ENCODE data around the gene KMT2C. TPM values are rescaled to one million over a fixed set of nuclear protein-coding genes. Genes with fewer than 3 reads are reported as not detected.

The KMT2C gene
- total RNA-seq, 2 donors from 2014 or later = 78.4 to 81.1 TPM

DNA sequence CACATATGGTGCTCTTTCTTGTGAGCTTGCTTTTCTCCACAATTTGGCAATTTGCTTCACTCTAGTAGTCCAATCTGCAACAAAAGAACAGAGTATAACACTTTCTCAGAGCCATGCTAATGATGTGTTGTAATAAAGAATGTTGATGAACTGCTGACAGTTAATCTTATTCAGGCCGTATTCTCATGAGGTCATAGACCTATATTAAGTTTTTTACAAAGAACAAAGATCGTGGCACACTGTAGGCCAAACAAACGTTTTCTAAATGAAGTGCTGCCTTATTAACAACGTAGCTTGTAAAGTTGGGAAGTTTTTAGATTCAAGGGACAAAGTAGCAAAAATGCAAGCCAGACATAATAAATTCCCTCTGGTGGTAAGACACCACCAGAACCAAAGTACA, 250.2 kb downstream of the KMT2C start:
- intact Hi-C loops (cut with DNase I, micrococcal nuclease) = no loop called here
- no peak for DNase-seq
- no peak for ATAC-seq

DNA sequence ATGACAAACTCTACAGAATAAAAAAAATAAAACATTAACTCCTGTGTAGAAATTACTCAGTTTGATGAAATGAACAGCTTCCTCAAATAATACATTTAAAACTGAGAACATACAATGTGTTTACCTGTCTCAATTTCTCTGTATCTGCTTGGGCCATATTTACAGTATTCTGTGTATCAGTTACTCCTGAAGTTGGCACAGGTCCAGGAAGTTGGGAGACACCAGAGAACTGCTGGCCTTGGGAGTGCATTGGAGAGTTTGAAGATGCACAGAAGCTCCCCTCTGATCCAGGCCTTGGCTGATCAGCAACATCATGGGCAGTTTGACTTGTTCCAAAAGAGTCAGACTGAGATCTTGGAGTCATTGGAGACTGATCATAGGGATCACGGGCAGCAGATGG, 255.2 kb downstream of the KMT2C start:
- DNase-seq = no peak

DNA sequence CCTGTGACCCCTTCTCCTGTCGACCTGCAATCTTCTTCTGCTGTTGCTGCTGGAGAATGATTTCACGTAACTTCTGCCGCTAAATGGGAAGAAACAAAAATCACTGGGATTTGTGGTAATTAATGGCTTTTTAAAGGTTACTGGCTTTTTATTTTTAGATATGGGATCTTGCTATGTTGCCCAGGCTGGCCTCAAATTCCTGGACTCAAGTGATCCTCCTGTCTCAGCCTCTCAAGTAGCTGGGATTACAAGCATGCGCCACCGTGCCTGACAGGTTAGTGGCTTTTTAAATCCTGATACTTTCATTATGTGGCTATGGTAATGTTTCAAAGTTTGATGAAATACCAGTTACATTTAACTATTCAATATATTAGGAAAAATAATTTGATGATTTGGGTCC, 255.8 kb downstream of the KMT2C start:
- no peak for DNase-seq
- ATAC-seq = no peak
- intact Hi-C loops (cut with DNase I, micrococcal nuclease) = no loop called here

More for the DNA sequence above, 255.2 kb downstream of the KMT2C start:
- ATAC-seq = no peak
- intact Hi-C loops (cut with DNase I, micrococcal nuclease) = no loop called here

DNA sequence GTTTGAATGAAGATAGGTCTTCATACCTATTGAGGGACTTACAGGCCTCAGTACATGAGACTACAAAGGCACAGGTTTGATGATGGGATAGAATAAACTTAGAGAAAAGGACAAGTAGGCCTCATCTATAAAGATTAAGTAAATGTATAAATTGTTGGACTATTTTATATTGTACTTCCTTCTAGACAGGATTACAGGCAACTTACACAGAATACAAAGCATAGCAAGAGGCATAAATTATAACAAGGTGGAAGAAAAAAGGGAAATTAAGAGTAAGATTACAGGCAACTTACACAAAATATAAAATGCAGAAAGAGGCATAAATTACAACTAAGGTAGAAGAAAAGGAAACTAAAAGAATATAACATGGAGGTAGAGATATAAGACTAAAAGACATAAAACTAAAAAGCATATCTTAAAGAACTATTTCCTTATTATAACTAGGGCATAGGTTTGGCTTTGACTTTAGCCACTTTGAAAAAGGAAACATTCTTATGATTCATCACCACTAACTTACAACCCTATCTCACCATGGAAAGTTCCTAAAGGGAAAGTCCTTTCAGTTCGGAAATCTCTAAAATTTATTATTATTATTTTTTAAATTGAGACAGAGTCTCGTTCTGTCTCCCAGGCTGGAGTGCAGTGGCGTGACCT, 257.3 kb downstream of the KMT2C start:
- DNase-seq = no peak
- peak; percentile 90 for ATAC-seq
- intact Hi-C loops (cut with DNase I, micrococcal nuclease) = no loop called here

DNA sequence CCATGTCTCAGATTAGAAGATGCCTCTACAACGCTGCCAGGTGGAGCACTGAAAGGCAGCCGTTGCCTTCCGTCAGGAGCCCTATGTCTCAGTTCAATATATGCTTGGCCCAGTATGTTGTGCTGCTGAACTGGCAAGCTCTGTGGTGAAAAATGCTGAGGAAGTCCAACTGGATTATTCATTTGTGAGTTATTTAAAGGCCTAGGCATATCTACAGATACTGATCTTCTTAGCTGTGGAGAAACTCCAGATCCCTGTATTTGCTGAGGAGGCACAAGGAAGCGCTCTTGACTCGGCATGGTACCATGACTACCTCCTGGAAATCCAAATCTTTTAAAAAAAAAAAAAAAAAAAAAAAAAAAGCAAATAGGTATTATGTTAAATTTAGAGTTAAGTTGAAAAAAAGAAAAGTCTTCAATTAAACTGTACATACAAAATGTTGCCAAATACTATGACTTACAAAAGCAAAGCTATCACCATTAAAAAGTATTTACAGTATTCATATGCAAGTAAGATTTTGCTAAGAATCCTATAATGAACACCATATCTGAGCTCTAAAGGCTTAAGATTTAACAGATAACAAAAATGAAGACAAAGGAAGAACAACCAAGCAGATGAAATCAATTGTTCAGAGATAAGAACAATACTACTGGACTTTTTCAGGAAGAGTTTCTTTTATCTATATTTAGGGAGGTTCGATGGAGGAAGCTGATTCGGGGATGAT, 258.0 kb downstream of the KMT2C start:
- intact Hi-C loops (cut with DNase I, micrococcal nuclease) = no loop called here
- ATAC-seq (no peak), DNase-seq (no peak)

DNA sequence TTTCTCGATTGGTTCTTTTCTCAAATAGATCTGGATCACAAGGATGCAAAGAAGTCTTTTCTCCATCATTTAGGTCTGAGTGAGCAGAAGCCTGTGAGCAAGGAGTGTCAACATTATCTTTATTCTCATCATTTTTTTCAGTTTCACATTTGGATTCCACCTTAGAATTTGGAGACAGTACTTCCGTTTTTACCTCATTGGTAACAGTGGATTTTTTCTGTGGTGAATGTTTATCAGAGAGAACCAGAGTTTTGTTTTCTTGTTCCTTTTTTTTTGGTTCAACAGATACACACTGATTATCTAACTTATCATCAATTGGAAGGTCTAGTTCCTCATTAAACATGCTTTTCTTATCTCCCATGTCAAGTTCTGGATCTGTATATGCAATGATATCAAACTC, 259.0 kb downstream of the KMT2C start:
- DNase-seq (no peak), ATAC-seq (no peak)
- intact Hi-C loops (cut with DNase I, micrococcal nuclease) = no loop called here

DNA sequence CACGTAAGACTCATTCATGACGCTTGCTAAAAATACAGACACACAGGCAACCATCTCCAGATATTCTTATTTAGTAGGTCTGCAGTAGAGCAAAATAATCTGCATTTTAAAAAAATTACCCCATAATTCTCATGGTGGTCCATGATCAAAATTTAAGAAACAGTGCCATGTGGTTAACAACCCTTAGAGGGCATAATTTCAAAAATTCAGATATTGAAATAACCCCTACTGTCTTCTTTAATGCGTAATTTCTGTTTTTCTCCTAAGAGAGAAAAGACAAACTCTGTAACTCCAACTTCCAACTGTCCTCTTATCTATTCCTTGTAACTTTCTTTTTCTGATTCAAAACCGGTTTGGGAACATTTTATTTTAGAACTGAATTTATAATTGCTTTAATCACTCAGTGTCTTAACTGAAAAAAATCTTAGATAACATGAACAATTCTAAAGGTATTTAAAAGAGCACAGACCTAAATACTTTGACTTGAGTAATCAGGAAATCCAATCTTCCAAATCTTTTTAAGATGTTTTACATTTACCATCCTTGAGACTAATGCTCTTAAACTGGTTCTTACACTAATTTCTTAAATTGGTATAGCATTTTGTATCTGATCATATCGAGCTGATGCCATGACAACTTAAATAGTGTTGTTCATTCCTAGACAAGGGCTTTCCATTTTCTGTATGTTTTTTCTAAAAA, 262.3 kb downstream of the KMT2C start:
- DNase-seq = no peak
- no peak for ATAC-seq
- intact Hi-C loops (cut with DNase I, micrococcal nuclease) = no loop called here

DNA sequence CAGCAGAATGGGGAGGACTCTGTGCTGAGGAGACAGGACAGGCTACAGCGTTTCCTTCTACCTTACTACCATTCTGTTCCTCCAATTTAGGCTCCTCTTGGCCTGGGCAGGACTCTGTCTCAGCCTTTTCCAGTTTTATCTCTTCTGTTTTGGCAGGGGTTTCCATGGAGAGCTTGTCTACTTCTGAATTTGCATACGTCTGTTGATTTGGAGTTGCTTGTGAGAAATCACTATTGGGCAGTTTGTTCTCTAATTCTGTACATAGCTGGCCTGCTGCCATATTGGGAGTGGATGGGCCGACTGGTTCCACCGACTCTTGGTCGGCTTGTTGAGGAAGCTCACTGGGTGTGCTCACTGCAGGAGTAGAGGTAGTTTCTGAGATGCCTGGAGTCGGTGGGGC, 273.5 kb downstream of the KMT2C start:
- DNase-seq (no peak), ATAC-seq (no peak)
- intact Hi-C loops (cut with DNase I, micrococcal nuclease) = no loop called here

DNA sequence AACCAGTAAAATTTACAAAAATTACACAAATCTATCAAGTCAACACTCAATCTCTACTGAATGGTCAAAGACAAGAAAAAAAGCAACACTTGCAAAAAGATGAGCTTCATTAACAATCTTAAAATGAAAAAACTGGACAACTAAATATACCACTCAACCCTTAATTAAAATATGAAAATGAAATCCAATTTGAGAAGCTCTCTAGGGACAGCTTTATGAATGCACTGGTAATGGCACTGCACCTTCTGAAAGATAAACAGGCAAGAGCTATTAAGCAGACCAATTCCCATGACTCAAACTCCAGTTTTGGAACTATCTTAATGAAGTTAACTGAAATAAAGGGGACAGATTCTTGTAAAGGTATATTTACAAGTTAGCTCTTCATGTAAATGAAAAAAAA, 274.6 kb downstream of the KMT2C start:
- DNase-seq (no peak), ATAC-seq (no peak)
- intact Hi-C loops (cut with DNase I, micrococcal nuclease) = no loop called here

DNA sequence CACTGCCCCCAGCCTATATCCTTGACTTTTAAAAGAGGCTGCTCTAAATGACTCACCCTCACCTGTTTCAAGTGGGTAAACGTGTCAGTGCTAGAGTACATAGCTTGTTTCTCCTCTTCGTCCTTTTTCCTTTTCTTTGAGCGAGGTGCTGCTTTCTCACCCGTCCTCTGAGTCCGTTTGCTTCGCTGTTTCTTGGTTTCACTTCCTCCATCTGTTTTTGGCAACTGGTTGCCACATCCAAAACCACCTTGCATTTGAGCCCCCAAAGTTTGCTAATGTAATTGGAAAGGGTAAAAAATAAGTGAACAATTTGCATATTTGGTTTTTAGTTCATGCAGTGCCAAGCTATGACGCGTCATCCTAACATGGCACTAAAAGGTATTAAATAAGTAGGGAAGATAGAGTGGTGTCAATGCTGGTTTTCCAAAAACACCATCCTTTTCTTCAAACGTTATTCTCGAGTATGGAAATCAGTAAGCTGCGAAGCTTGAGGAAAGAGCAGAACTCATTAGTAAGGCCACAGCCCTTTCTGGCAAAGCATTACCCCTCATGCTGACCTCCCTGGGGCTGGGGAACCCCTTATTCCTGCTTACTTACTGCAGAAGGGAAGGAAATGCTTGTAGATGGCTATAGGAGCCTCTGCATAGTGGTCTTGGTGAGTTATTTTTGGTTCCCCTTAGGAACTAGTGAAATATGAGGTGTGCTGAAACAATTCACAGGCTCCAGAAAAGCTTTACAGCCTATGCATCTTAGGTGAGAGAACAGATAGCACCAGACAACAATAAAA, 276.8 kb downstream of the KMT2C start:
- ATAC-seq (no peak), DNase-seq (no peak)
- intact Hi-C loops (cut with DNase I, micrococcal nuclease) = no loop called here

DNA sequence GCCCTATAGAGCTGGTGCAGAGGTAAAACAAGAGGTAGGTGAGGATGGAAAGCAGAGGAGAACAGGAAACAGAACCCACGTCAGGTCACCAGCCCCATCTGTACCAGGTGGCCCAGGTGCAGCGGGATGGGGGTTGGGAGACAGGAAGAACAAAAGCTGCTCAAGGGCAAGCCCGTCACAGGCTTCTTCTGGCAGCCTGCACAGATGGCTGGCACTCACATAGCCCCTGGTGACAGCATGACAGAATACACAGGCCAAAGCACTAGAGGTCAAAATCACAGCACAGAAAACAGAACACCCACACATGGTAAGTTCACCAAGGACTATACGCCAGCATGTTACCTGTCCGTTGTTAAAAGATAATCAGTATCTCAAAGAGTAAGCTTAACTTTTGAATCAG, 283.5 kb downstream of the KMT2C start:
- DNase-seq (no peak), ATAC-seq (no peak)
- intact Hi-C loops (cut with DNase I, micrococcal nuclease) = no loop called here

DNA sequence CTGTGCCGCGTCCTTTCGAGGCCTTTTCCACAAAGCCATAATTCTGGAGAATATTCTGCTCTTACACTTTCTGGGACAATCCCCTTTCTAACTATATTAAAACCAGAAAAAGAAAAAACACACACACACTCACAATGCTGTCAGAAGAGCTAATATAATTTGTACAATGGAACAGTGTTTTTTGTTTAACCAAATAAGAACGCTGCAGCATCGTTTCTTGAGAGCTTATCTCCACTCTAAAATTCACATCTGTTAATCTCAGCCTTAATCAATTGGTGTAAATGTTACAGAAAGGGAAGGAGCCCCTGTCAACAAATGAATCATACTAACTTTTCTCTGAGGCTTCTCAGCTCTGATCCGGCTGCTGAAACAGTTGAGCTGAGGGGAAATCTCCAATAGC, 286.4 kb downstream of the KMT2C start:
- no peak for ATAC-seq
- intact Hi-C loops (cut with DNase I, micrococcal nuclease) = no loop called here

DNA sequence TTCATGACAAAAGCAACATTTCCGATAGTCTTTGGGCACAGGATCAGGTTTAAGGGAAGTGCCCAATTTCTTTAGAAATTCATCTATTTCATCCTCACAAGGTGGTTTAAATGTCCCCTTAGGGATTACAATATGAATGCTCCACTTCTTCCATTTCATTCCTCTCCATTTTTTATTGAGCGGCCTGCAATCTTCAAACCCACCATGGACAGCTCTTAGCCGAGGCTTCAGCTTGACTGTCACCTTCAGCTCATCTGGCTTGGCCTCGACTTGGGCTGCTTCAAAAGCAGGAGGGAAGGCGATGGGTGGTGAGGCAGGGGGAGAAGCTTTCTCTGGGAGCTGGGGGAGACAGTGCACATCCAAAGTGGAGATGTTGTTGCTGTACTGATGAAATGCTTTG, 287.1 kb downstream of the KMT2C start:
- DNase-seq = no peak
- intact Hi-C loops (cut with DNase I, micrococcal nuclease) = no loop called here

More for the DNA sequence above, 286.4 kb downstream of the KMT2C start:
- DNase-seq = no peak

DNA sequence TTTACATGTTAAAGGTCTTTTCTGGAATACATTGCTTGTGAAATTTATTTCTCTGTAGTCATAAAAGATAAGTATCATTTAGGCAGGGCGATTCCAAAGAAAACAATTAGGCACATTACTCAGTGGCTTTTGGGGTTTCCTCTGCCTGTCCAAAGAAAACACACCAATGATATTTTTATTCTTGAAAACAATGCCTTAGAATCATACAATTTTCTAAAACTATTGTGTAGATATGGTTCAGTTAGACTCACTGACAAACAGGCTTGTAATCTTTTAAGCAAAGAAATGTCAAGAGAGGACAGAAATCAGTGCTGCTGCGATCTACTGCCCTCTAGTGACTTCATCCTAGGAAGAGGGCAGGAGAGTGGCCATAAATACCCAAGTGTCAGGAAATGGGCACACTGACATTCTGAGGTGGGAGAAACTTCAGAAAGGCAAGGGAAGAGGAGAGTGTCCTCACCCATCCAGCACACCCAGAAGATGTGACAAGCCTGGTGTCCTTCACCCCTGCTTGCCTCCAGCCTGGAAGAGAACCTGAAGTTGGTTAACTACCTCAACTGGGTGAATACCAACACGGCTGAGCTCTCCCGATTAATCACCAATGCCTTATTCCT, 289.8 kb downstream of the KMT2C start:
- intact Hi-C loops (cut with DNase I, micrococcal nuclease) = no loop called here
- DNase-seq (no peak), ATAC-seq (peak; percentile 84)

More for the DNA sequence above, 287.1 kb downstream of the KMT2C start:
- ATAC-seq = no peak

DNA sequence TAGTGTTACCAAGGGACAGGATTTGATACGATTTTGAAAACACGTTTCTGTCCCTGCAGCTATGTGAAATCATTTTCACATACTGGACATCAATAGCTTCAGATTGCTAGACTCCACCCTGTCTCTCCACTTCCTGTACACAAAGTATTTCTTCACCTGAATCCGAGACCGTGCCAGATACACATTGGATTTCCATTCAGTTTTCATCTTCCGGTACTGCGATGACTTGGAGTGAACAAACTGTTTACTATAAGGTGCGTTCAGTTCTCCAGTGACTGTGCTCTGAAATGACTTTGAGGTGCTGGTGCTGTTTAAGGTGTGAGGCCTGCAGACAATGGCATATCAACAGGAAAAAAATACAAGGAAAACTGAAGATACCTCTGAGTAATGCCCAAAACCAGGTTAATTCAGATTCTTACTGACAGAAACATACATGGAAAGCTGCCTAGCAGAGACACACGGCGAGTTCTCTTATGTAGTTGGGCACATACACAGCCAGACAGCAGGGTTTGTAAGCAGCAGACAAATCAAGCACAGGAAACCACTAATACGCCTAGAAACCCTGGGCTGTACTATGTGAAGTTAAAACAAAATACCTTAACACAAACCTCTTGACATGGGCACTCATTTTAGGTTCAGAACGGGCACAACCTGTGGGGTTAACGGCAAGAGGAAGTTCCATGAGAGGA, 291.1 kb downstream of the KMT2C start:
- intact Hi-C loops (cut with DNase I, micrococcal nuclease) = no loop called here
- ATAC-seq (no peak), DNase-seq (no peak)

DNA sequence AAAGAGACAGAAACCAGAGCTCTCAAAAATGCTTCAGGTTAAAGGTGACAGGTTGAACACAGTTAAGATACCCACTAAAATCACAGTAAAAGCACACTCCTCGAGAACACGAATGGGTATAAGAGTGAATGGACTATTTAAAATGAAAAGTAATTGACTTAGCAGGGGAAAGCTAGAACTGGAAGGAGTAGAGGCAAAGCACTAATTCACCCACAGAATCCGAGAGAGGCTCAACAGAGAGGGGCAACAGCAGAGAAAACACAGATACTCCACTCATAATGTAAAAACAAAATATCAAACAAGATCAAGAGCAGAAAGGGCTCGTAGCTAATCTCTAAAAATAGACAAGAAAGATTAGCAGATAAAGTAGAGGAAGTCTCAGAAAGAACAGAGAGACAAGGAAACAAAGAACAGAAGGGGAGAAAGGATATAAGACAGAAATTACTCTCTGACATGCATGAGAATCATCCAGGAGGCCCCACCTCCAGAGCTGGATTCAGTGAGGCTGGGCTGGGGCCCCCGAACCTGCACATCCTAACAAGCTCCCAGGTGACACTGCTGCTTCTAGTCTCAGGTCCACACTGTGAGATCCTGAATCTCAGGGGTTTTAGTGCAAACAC, 292.7 kb downstream of the KMT2C start:
- no peak for ATAC-seq
- intact Hi-C loops (cut with DNase I, micrococcal nuclease) = no loop called here
- DNase-seq = no peak

DNA sequence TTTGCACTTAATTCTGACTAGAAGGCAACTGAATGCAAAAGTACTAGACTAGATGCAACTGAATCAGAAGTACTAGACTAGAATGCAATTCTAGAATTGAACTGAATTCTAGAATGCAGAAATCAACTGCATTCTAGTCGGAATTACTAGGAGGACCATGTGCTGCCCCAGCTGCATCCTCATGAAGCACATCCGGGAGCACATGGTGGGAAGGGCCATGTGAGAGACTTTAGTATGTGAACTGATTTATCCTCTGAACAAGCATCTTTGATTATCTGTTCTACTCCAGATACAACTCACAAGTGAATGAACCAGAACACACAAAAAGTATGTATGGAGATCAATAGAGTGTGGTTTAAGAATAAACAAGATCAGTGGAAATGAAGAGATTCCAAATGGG, 295.2 kb downstream of the KMT2C start:
- intact Hi-C loops (cut with DNase I, micrococcal nuclease) = no loop called here
- no peak for ATAC-seq
- no peak for DNase-seq

DNA sequence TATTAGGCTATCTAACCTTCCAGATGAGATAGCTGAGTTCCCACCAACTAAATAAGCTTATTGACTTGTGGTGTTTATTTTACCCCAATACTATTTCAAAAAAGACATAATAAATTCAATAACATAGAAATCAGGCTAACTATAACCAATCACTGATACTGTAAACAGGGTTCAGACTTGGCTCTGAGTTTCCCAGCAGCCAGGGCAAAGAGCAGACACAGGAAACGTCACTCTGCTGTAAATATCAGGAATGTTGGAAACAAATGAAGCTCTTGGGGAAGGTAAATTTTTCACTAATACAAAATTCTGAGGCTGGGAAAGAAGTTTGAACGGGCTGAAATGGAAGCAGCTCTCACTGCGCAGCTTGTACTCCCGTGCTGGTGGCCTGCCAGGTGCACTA, 295.7 kb downstream of the KMT2C start:
- no peak for ATAC-seq
- intact Hi-C loops (cut with DNase I, micrococcal nuclease) = no loop called here
- no peak for DNase-seq
